ENCODE data around the gene RYR3.

Gene RYR3

DNA sequence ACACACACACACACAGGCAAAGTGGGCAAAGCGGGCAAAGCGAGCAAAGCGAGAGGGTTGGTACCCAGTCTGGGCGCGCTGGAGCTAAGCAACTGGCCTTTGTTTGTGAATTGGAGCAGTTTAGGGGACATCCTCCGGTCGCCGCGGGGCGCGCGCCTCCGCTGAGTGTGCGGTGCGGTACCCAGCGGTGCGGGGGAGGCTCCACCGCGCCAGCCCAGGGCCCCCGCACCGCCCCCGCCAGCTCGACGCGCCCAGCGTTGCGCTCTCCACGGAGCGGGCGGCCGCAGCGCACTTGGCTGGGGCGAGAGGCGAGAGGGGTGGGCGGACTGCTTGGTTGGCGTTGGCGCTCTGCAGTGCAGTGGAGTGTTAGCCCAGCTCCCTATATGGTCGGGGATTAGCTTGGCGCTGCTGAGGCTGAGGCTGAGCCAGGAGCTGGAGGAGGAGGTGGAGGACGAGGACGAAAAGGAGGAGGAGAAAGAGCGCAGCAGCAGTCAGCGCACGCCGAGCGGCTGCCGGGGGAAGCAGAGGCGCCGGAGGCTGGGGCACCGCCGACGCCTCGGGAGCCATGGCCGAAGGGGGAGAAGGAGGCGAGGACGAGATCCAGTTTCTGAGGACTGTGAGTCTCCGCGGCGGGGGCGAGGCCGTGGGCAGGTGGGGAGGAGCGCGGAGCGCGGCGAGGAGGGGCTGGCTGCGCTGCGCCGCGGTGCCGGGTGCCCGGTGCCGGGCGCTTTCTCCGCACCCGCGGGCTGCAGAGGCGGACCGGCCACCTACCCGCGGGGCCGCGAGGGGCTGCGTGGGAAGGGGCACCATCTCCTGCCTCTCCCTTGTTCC is at the start of gene RYR3:
RYR3 (plus strand) TSS at position 487 of the 831 bp plus-strand sequence; CDS start at position 566, 79 bp downstream.
- 0 out of 22 replicates have a peak, but pooled peaks cover 0 to 6% (median 0%) of the 10 kb centered on the region in 11 experiments for H4K20me1 ChIP-seq
- peaks cover 12 to 34% (median 20%) of the 10 kb centered on the region in 11 experiments; a peak in 20 of 22 replicates for H3K9me3 ChIP-seq (replicated peaks in 1 of 11)
- no peak for TF ChIP-seq Cebpa-rat (IDR thresholded peaks at IDR 0.05)
- H3K36me3 ChIP-seq, result no peaks in the 10 kb centered on the region
- no peaks in the 10 kb centered on the region for H3K4me1 ChIP-seq
- peak within 1 kb of the TSS in 6 of 10 experiments; percentile 8 to 29 (median 16); a peak in 4 of 20 replicates for H3K4me3 ChIP-seq
- no peak within 1 kb of the TSS for H3K9ac ChIP-seq
- H3K27me3 ChIP-seq, result peaks cover 39 to 50% (median 46%) of the 10 kb centered on the region in 11 experiments
- no peak within 1 kb of the TSS for H3K27ac ChIP-seq
- peak within 1 kb of the TSS in 9 of 11 experiments; percentile 8 to 28 (median 18); a peak in 5 of 22 replicates for H3K4me2 ChIP-seq

- Histone ChIP-seq H4K20me1 (no peaks in the 10 kb centered on the region), H3K27me3 (no peaks in the 10 kb centered on the region), H3K9me3 (replicated peaks in 1 of 11) (no peaks in the 10 kb centered on the region), H3K4me2 (no peak overlapping the region), H3K4me1 (no peaks in the 10 kb centered on the region), H3K27ac (no peak overlapping the region), H3K4me3 (no peak overlapping the region), H3K9ac (no peak overlapping the region), H3K36me3 (no peaks in the 10 kb centered on the region)
- no peak for TF ChIP-seq Cebpa-rat (IDR thresholded peaks at IDR 0.05)
Measured at GRCh38 chr15:33262306-33262705, 48.5 kb upstream of the RYR3 start.

DNA sequence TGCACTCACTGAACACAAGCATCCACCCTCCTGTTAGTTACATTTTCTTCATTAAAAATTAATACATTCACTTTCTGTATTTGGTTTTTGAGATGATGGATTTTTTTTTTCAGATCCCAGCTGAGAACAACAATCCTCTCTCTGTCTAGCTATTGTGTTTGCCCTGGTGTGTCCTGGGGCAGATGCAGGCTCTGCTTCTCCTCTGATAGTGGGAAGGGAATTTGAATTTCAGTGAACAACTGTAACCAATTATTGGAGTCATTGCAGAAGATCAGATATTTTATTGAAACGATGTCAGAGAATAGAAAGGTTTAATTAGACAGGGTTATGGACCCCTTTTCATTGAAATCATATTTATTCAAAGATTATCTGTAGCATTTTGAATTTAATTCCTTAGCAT is 33.1 kb upstream of the RYR3 start:
- Histone ChIP-seq H3K4me3 (no peak overlapping the region), H3K4me2 (no peak overlapping the region), H4K20me1 (no peaks in the 10 kb centered on the region), H3K36me3 (no peaks in the 10 kb centered on the region), H3K4me1 (peaks cover 15 to 36% (median 27%) of the 10 kb centered on the region in 10 experiments; a peak in 19 of 20 replicates), H3K27me3 (no peaks in the 10 kb centered on the region), H3K9ac (no peak overlapping the region), H3K9me3 (replicated peaks in 1 of 11) (peaks cover 19 to 46% (median 33%) of the 10 kb centered on the region in 11 experiments; a peak in 21 of 22 replicates), H3K27ac (0 out of 22 replicates have a peak overlapping the region, but pooled peaks of 1 of the 11 experiments have one; percentile 15)
- no peak for TF ChIP-seq Cebpa-rat (IDR thresholded peaks at IDR 0.05)

- no peak for TF ChIP-seq Cebpa-rat (IDR thresholded peaks at IDR 0.05)
- Histone ChIP-seq H3K9ac (no peak overlapping the region), H3K4me2 (peak overlapping the region; percentile 18 to 64 (median 35); a peak in 18 of 22 replicates), H3K27ac (peak overlapping the region in 5 of 11 experiments; percentile 13 to 88 (median 69); a peak in 7 of 22 replicates), H3K9me3 (replicated peaks in 1 of 11) (peaks cover 11 to 40% (median 26%) of the 10 kb centered on the region in 11 experiments; a peak in 21 of 22 replicates), H4K20me1 (no peaks in the 10 kb centered on the region), H3K36me3 (no peaks in the 10 kb centered on the region), H3K27me3 (no peaks in the 10 kb centered on the region), H3K4me1 (peaks cover 15 to 39% (median 27%) of the 10 kb centered on the region in 10 experiments; a peak in 19 of 20 replicates), H3K4me3 (no peak overlapping the region)
Measured at GRCh38 chr15:33278816-33279612, 31.8 kb upstream of the RYR3 start.

DNA sequence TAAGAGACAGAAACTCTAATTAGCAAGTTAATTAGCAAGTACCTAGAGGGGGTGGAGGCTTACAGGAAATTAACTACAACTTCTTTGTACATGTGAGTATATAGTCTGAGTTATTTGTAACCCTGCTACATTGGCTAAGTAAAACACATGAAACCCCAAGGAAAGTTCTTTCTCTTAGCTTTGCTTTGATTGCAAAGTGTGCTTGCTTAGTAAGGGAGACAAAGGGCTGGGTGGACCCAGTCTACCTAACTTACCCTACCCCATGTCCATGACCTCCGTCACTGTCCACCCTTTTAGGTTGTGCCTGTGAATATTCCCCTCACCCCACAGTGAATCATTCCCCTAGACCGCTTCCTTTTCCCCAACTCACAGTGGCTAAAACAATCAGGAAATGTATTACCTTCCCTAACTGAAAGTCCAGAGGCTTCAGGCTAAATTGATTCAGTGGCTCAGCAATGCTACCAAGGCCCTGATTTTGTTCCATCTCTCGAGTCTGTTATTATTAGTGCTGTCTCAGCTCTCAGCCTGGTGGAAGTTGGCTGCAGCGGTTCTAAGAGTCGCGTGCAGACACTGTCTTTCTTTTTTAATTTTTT is 31.1 kb upstream of the RYR3 start:
- H3K4me3 ChIP-seq, result no peak overlapping the region; a peak in 1 of 20 replicates
- TF ChIP-seq Cebpa-rat (IDR thresholded peaks at IDR 0.05), result no peak

GRCh38 chr15:33282226-33283020 is 28.3 kb upstream of the RYR3 start:
- Histone ChIP-seq H3K4me3 (no peak overlapping the region), H3K4me1 (peaks cover 15 to 39% (median 27%) of the 10 kb centered on the region in 10 experiments; a peak in 19 of 20 replicates), H3K4me2 (peak overlapping the region in 6 of 11 experiments; percentile 4 to 72 (median 46); a peak in 8 of 22 replicates), H4K20me1 (no peaks in the 10 kb centered on the region), H3K27ac (peak overlapping the region in 4 of 11 experiments; percentile 71 to 97 (median 77); a peak in 7 of 22 replicates), H3K27me3 (no peaks in the 10 kb centered on the region), H3K9ac (peak overlapping the region in 2 of 11 experiments; percentile 50 to 77; a peak in 2 of 22 replicates), H3K9me3 (replicated peaks in 1 of 11) (peaks cover 0 to 9% (median 0%) of the 10 kb centered on the region in 11 experiments; a peak in 3 of 22 replicates), H3K36me3 (no peaks in the 10 kb centered on the region)
- no peak for TF ChIP-seq Cebpa-rat (IDR thresholded peaks at IDR 0.05)

More for the DNA sequence above, 31.1 kb upstream of the RYR3 start:
- H3K36me3 ChIP-seq, result no peaks in the 10 kb centered on the region
- peak overlapping the region in 1 of 11 experiments; percentile 58; a peak in 2 of 22 replicates for H3K9ac ChIP-seq
- peaks cover 15 to 39% (median 27%) of the 10 kb centered on the region in 10 experiments; a peak in 19 of 20 replicates for H3K4me1 ChIP-seq
- peak overlapping the region in 10 of 11 experiments; percentile 9 to 64 (median 36); a peak in 13 of 22 replicates for H3K4me2 ChIP-seq
- no peaks in the 10 kb centered on the region for H3K27me3 ChIP-seq
- peaks cover 4 to 33% (median 19%) of the 10 kb centered on the region in 11 experiments; a peak in 21 of 22 replicates for H3K9me3 ChIP-seq (replicated peaks in 1 of 11)
- H3K27ac ChIP-seq, result peak overlapping the region in 5 of 11 experiments; percentile 13 to 88 (median 69); a peak in 8 of 22 replicates
- H4K20me1 ChIP-seq, result no peaks in the 10 kb centered on the region

GRCh38 chr15:33283576-33283975 is 27.2 kb upstream of the RYR3 start:
- H3K9me3 ChIP-seq (replicated peaks in 1 of 11), result peaks cover 0 to 9% (median 0%) of the 10 kb centered on the region in 11 experiments; a peak in 3 of 22 replicates
- no peaks in the 10 kb centered on the region for H4K20me1 ChIP-seq
- H3K4me2 ChIP-seq, result no peak overlapping the region
- peak overlapping the region in 1 of 11 experiments; percentile 97; a peak in 2 of 22 replicates for H3K27ac ChIP-seq
- H3K27me3 ChIP-seq, result no peaks in the 10 kb centered on the region
- no peak for TF ChIP-seq Cebpa-rat (IDR thresholded peaks at IDR 0.05)
- H3K4me3 ChIP-seq, result no peak overlapping the region
- H3K4me1 ChIP-seq, result peaks cover 14 to 39% (median 27%) of the 10 kb centered on the region in 10 experiments; a peak in 19 of 20 replicates
- H3K9ac ChIP-seq, result no peak overlapping the region
- no peaks in the 10 kb centered on the region for H3K36me3 ChIP-seq
